Thoracic aorta (tissue), 2 donors: Measurements from ENCODE around the gene ARSA. TPM values are rescaled to one million over a fixed set of nuclear protein-coding genes. Genes with fewer than 3 reads are reported as not detected.
"Not testable (repeated sequence)": the region's sequence is repeated elsewhere in the genome, so short reads cannot be mapped to it uniquely, and the experiment has no call there.

Experiments used
- ATAC-seq: fragments of 150-250 bp; one replicate; pipeline ENCODE4 v1.8.0; 2017; ENCODE audit warnings: low read depth; ENCODE audit not compliant: insufficient number of reproducible peaks, low FRiP score
- DNase-seq: peaks from one replicate; pipeline ENCODE4 v3.0.0-alpha.2; 2020; ENCODE audit warnings: low spot score
- H3K27ac ChIP-seq, 2 donors: fragments of 200-600 bp; sonication (generic); 1 replicate in 1 of 2; 2 replicates in 1 of 2; pipeline ENCODE4 v1.5.1; 2016; ENCODE audit warnings: mild to moderate bottlenecking in 2 of 2, moderate library complexity in 2 of 2
- H3K27me3 ChIP-seq: fragments of 200-600 bp; sonication (generic); replicated peaks from 2 replicates; pipeline ENCODE4 v1.6.0; 2016; ENCODE audit warnings: mild to moderate bottlenecking; ENCODE audit not compliant: insufficient read depth
- H3K36me3 ChIP-seq: fragments of 200-600 bp; sonication (generic); one replicate; pipeline ENCODE4 v1.5.1; 2016
- H3K4me1 ChIP-seq, 2 donors: fragments of 200-600 bp; sonication (generic); 1 replicate in 1 of 2; 2 replicates in 1 of 2; pipeline versions ENCODE4 v1.5.1 to v1.6.0; 2016; ENCODE audit warnings: low read depth in 2 of 2, mild to moderate bottlenecking in 1 of 2; ENCODE audit not compliant: control insufficient read depth in 1 of 2
- H3K4me3 ChIP-seq: fragments of 200-600 bp; sonication (generic); 2 replicates; pipeline ENCODE4 v1.5.1; 2016; ENCODE audit warnings: mild to moderate bottlenecking
- H3K9me3 ChIP-seq: fragments of 200-600 bp; sonication (generic); 2 replicates; pipeline ENCODE4 v1.5.1; 2016
- total RNA-seq, 2 donors: library from RNA; depleted of rRNA; stranded (reverse); fragments of >200 nt; gene quantifications; one replicate each; pipeline versions ENCODE4 v1.1.0 to v1.2.3, GENCODE V29; 2016
- TF ChIP-seq, protein P1 (sequence below): fragments of 200-600 bp; sonication (generic); IDR thresholded peaks from one replicate; pipeline ENCODE4 v1.5.1; 2019; ENCODE audit warnings: antibody characterized with exemption

The ARSA gene
- total RNA-seq, 2 donors from 2014 or later: 38.4 to 75.4 TPM

DNA sequence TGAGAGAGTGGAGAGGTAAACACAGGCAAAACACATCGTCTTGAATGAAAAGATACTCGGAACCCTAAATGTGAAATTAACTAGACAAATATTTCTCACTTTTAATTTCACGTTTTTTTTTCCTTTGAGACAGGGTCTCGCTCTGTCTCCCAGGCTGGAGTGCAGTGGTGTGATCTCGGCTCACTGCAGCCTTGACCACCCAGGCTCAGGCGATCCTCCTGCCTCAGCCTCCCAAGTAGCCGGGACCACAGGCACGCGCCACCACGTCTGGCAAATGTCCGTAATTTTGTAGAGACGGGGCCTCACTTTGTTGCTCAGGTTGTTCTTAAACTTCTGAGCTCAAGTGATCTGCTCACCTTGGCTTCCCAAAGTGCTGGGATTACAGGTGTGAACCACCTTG lies 37.3 kb upstream of the ARSA start:
- TF ChIP-seq, protein P1, sequence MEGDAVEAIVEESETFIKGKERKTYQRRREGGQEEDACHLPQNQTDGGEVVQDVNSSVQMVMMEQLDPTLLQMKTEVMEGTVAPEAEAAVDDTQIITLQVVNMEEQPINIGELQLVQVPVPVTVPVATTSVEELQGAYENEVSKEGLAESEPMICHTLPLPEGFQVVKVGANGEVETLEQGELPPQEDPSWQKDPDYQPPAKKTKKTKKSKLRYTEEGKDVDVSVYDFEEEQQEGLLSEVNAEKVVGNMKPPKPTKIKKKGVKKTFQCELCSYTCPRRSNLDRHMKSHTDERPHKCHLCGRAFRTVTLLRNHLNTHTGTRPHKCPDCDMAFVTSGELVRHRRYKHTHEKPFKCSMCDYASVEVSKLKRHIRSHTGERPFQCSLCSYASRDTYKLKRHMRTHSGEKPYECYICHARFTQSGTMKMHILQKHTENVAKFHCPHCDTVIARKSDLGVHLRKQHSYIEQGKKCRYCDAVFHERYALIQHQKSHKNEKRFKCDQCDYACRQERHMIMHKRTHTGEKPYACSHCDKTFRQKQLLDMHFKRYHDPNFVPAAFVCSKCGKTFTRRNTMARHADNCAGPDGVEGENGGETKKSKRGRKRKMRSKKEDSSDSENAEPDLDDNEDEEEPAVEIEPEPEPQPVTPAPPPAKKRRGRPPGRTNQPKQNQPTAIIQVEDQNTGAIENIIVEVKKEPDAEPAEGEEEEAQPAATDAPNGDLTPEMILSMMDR: no peak
- ATAC-seq (no peak), DNase-seq (no peak)
- no peaks in the 10 kb centered on the region for H3K27me3 ChIP-seq
- no peak overlapping the region for H3K4me3 ChIP-seq
- no peaks in the 10 kb centered on the region for H3K4me1 ChIP-seq
- no peaks in the 10 kb centered on the region for H3K9me3 ChIP-seq
- H3K36me3 ChIP-seq: no peaks in the 10 kb centered on the region
- no peak overlapping the region for H3K27ac ChIP-seq

DNA sequence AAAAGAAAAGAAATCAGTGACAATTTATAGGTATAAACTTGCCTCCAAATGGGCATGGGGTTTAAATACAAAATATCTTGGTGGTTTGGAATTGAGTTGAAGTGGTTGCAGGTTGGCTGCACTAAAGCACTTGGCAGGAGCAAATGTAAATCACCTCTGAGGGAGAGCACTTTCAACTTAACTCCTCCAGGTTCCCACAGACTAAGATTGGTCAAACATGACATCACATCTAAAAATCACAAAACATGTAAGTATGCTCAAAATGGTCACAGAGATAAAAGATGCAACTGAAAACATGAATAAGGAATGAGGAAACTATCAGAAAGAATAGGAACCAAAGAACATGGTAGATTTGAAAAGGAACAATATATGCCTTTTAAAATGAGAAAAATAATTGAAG lies 32.4 kb upstream of the ARSA start:
- no peaks in the 10 kb centered on the region for H3K4me1 ChIP-seq
- no peaks in the 10 kb centered on the region for H3K36me3 ChIP-seq
- no peaks in the 10 kb centered on the region for H3K27me3 ChIP-seq
- TF ChIP-seq, protein P1: no peak
- ATAC-seq: no peak
- H3K27ac ChIP-seq: no peak overlapping the region
- DNase-seq: no peak
- H3K4me3 ChIP-seq: no peak overlapping the region
- no peaks in the 10 kb centered on the region for H3K9me3 ChIP-seq

DNA sequence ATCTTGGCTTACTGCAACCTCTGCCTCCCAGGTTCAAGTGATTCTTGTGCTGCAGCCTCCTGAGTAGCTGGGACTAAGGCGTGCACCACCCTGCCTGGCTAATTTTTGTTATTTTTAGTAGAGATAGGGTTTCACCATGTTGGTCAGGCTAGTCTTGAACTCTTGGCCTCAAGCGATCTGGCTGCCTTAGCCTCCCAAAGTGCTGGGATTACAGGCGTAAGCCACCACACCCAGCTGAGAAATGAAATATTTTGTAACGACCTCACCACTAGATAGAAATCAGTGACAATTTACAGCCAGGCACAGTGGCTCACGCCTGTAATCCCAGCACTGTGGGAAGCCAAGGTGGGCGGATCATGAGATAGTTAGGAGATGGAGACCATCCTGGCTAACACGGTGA lies 31.8 kb upstream of the ARSA start:
- not testable (repeated sequence) for H3K4me3 ChIP-seq, H3K27me3 ChIP-seq, H3K36me3 ChIP-seq, DNase-seq, H3K9me3 ChIP-seq, H3K4me1 ChIP-seq, H3K27ac ChIP-seq, ATAC-seq

DNA sequence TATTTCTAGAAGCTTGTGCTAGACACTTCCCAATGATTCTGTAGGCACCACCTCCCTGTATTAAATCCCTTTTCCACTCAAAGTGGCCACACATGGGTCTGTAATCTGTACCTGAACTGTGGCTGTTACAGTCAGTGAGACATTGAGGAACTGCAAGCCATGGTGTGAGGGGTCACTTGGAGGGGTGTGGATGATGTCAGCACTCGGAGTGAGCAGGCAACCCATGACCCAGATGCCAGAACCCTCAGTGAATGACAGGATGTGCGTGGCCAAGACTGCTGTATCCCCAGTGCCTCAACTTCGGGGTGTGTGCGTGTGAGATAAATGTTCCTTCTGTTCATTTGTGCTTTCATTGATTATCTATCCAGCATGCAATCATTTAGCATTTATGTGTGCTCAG lies 30.0 kb upstream of the ARSA start:
- DNase-seq (no peak), ATAC-seq (no peak)
- no peaks in the 10 kb centered on the region for H3K36me3 ChIP-seq
- TF ChIP-seq, protein P1: no peak
- H3K4me1 ChIP-seq: no peaks in the 10 kb centered on the region
- no peak overlapping the region for H3K4me3 ChIP-seq
- H3K27ac ChIP-seq: no peak overlapping the region
- no peaks in the 10 kb centered on the region for H3K9me3 ChIP-seq
- H3K27me3 ChIP-seq: no peaks in the 10 kb centered on the region

DNA sequence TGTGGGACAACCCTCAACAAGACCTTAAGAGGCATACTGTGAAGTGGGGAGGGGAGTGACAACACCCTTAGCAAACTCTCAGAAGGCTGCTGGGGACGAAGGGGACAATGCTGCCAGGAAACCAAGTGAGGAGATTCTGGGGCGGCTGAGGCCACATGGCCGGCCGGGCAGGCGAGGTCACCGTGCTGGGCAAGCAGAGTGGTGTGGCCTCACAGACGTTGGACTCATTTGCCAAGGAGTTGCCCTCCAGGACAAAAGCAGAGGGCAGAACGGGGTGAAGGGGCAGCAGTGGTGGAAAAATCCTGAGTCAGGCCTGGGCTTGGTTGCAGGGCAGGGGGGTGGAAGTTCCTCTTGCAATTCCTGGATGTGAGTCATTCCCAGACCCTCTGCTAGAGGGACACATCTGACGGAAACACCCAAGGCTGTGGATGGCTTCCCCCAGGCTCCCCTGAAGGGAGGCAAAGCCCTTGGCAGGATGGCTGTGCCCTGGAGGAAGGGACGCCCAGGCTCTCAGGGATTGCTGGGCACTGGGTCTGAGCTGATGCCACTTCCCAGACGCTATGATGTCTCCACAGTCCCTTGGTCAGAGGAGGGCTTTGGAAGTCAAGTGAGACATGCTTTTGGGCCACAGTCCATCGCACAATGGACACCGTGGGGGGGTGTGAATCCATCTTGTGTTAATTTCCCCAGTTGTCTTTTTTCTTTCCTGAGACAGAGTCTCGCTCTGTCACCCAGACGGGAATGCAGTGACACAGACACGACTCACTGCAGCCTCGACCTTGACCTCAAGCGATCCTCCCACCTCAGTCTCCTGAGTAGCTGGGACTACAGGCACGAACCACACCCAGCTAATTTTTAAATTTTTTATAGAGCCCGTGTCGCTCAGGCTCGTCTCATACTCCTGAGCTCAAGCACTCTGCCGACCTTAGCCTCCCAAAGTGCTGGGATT lies 28.4 kb upstream of the ARSA start:
- no peaks in the 10 kb centered on the region for H3K4me1 ChIP-seq
- no peak overlapping the region for H3K27ac ChIP-seq
- H3K9me3 ChIP-seq: no peaks in the 10 kb centered on the region
- H3K4me3 ChIP-seq: no peak overlapping the region
- no peaks in the 10 kb centered on the region for H3K27me3 ChIP-seq
- H3K36me3 ChIP-seq: no peaks in the 10 kb centered on the region
- TF ChIP-seq, protein P1: no peak
- DNase-seq (no peak), ATAC-seq (peak; percentile 43)

DNA sequence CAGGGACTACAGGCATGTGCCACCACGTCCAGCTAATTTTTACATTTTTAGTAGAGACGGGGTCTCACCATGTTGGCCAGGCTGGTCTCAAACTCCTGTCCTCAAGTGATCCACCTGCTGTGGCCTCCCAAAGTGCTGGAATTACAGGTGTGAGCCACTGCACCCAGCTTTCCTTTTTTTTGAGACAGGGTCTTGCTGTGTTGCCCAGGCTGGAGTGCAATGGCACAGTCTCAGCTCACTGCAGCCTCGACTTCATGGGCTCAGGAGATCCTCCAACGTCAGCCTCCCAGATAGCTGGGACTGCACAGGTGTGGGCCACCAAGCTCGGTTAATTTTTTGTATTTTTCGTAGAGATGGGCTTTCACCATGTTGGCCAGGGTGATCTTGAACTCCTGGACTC lies 26.7 kb upstream of the ARSA start:
- not testable (repeated sequence) for H3K4me3 ChIP-seq, H3K4me1 ChIP-seq, ATAC-seq, H3K27ac ChIP-seq, H3K36me3 ChIP-seq, H3K27me3 ChIP-seq, H3K9me3 ChIP-seq, DNase-seq
